Astrocyte (in vitro differentiated cells and primary cell): Measurements from ENCODE around the gene PITPNM2. TPM values are rescaled to one million over a fixed set of nuclear protein-coding genes. Genes with fewer than 3 reads are reported as not detected.

Experiments
- DNase-seq: peaks from one replicate; pipeline ENCODE4 v3.0.0-alpha.2; 2010; ENCODE audit warnings: low read depth
- FAIRE-seq: peaks from 2 replicates; lab custom pipeline; 2011; peaks lifted over from hg19 to GRCh38; lab: Jason Lieb, UNC
- H2AFZ ChIP-seq: 2 replicates; pipeline ENCODE4 v1.6.0; 2012; ENCODE audit warnings: low read depth, low read length, inconsistent platforms
- H3K27ac ChIP-seq: 2 replicates; pipeline ENCODE4 v1.5.1; 2011; ENCODE audit warnings: low read depth, low read length, inconsistent platforms
- H3K27me3 ChIP-seq: 2 replicates; pipeline ENCODE4 v1.6.0; 2011; ENCODE audit warnings: low read length, inconsistent platforms; ENCODE audit not compliant: insufficient read depth
- H3K36me3 ChIP-seq: 2 replicates; pipeline ENCODE4 v1.5.1; 2011; ENCODE audit warnings: low read length, inconsistent platforms; ENCODE audit not compliant: insufficient read depth
- H3K4me1 ChIP-seq: 2 replicates; pipeline ENCODE4 v1.5.1; 2011; ENCODE audit warnings: low read length, inconsistent platforms; ENCODE audit not compliant: insufficient read depth
- H3K4me2 ChIP-seq: 2 replicates; pipeline ENCODE4 v1.6.0; 2012; ENCODE audit warnings: low read length, inconsistent platforms
- H3K4me3 ChIP-seq: 2 replicates; pipeline ENCODE4 v1.5.1; 2011; ENCODE audit warnings: low read depth, mild to moderate bottlenecking, low read length, inconsistent platforms; ENCODE audit not compliant: insufficient read depth
- H3K79me2 ChIP-seq: 2 replicates; pipeline ENCODE4 v1.6.0; 2012; ENCODE audit warnings: mild to moderate bottlenecking, low read length, inconsistent platforms; ENCODE audit not compliant: insufficient read depth
- H3K9ac ChIP-seq: 2 replicates; pipeline ENCODE4 v1.6.0; 2012; ENCODE audit warnings: mild to moderate bottlenecking, low read length, inconsistent platforms
- H3K9me3 ChIP-seq: 2 replicates; pipeline ENCODE4 v1.5.1; 2012; ENCODE audit warnings: low read depth, mild to moderate bottlenecking, low read length, inconsistent platforms; ENCODE audit not compliant: insufficient read depth
- H4K20me1 ChIP-seq: 2 replicates; pipeline ENCODE4 v1.6.0; 2012; ENCODE audit warnings: low read length, inconsistent platforms; ENCODE audit not compliant: insufficient read depth
- H3K27ac Mint-ChIP-seq: one replicate; pipeline ENCODE4 v1.8.0; 2021; ENCODE audit warnings: mild to moderate bottlenecking, mixed read lengths; ENCODE audit not compliant: unreplicated experiment
- H3K27me3 Mint-ChIP-seq: one replicate; pipeline ENCODE4 v1.8.0; 2021; ENCODE audit warnings: low read depth, mixed read lengths; ENCODE audit not compliant: unreplicated experiment
- H3K36me3 Mint-ChIP-seq: one replicate; pipeline ENCODE4 v1.8.0; 2021; ENCODE audit warnings: low read depth, mixed read lengths; ENCODE audit not compliant: unreplicated experiment
- H3K4me1 Mint-ChIP-seq: one replicate; pipeline ENCODE4 v1.8.0; 2021; ENCODE audit warnings: low read depth, mixed read lengths; ENCODE audit not compliant: unreplicated experiment
- H3K4me3 Mint-ChIP-seq: one replicate; pipeline ENCODE4 v1.8.0; 2021; ENCODE audit warnings: mild to moderate bottlenecking, moderate library complexity, mixed read lengths; ENCODE audit not compliant: unreplicated experiment
- H3K9me3 Mint-ChIP-seq: one replicate; pipeline ENCODE4 v1.8.0; 2021; ENCODE audit warnings: mild to moderate bottlenecking, mixed read lengths; ENCODE audit not compliant: unreplicated experiment
- CTCF ChIP-seq: IDR thresholded peaks from 2 replicates; pipeline ENCODE4 v1.5.1; 2011; ENCODE audit warnings: low read depth, mild to moderate bottlenecking, inconsistent platforms, low read length, moderate library complexity; ENCODE audit not compliant: insufficient read depth
- EZH2 ChIP-seq: IDR thresholded peaks from 2 replicates; pipeline ENCODE4 v1.6.1; 2012; ENCODE audit warnings: mild to moderate bottlenecking, low read length, inconsistent platforms; ENCODE audit not compliant: insufficient read depth
- total RNA-seq: library from RNA; stranded (reverse); gene quantifications from 2 replicates; pipeline ENCODE4 v1.2.1, GENCODE V29; 2021

Gene PITPNM2
- total RNA-seq, 1 donor from 2014 or later = 13.2 TPM

- H2AFZ ChIP-seq = no peak overlapping the region
- H3K4me1 Mint-ChIP-seq = peaks cover 22% of the 10 kb centered on the region
Measured at GRCh38 chr12:123108682-123109066, 42.2 kb downstream of the PITPNM2 start.

GRCh38 chr12:123107926-123108681 is 42.8 kb downstream of the PITPNM2 start:
- Mint-ChIP-seq H3K36me3 (peaks cover 16% of the 10 kb centered on the region), H3K4me3 (no peak overlapping the region), H3K27ac (no peak overlapping the region), H3K9me3 (peaks cover 3% of the 10 kb centered on the region), H3K27me3 (no peaks in the 10 kb centered on the region), H3K4me1 (peaks cover 23% of the 10 kb centered on the region)
- H3K79me2 ChIP-seq = no peaks in the 10 kb centered on the region
- H3K36me3 ChIP-seq = no peaks in the 10 kb centered on the region
- no peak overlapping the region for H3K4me2 ChIP-seq
- TF ChIP-seq EZH2 (no peak), CTCF (no peak)
- no peak overlapping the region for H3K4me3 ChIP-seq
- H4K20me1 ChIP-seq = peaks cover 30% of the 10 kb centered on the region
- H3K27me3 ChIP-seq = peaks cover 3% of the 10 kb centered on the region
- no peak for FAIRE-seq
- no peaks in the 10 kb centered on the region for H3K9me3 ChIP-seq
- no peak for DNase-seq
- no peak overlapping the region for H3K27ac ChIP-seq
- no peak overlapping the region for H2AFZ ChIP-seq
- H3K4me1 ChIP-seq = peaks cover 20% of the 10 kb centered on the region
- no peak overlapping the region for H3K9ac ChIP-seq

More at GRCh38 chr12:123108682-123109066, 42.2 kb downstream of the PITPNM2 start:
- FAIRE-seq = no peak
- Histone ChIP-seq H3K9ac (no peak overlapping the region), H3K27me3 (peaks cover 3% of the 10 kb centered on the region), H4K20me1 (peaks cover 26% of the 10 kb centered on the region), H3K27ac (no peak overlapping the region), H3K4me3 (no peak overlapping the region), H3K4me1 (peaks cover 20% of the 10 kb centered on the region), H3K4me2 (no peak overlapping the region), H3K36me3 (no peaks in the 10 kb centered on the region), H3K9me3 (no peaks in the 10 kb centered on the region), H3K79me2 (no peaks in the 10 kb centered on the region)
- Mint-ChIP-seq H3K4me3 (no peak overlapping the region), H3K27me3 (no peaks in the 10 kb centered on the region), H3K36me3 (peaks cover 15% of the 10 kb centered on the region), H3K9me3 (peaks cover 3% of the 10 kb centered on the region), H3K27ac (no peak overlapping the region)
- TF ChIP-seq CTCF (no peak), EZH2 (no peak)
- DNase-seq = no peak
